Measurements from ENCODE around the gene TMEM184B. TPM values are rescaled to one million over a fixed set of nuclear protein-coding genes. Genes with fewer than 3 reads are reported as not detected.

TMEM184B gene
- total and polyA plus RNA-seq, 10 of the 15 experiments (the other 5 are each of a cell fraction or from before 2014, with no cell fraction given) = 0.56 to 22.4 (median 7.9) TPM

- TF ChIP-seq CTCF (IDR thresholded peaks at IDR 0.05 in 2 of 3, conservative IDR thresholded peaks at IDR 0.05 in 1 of 3; ENCODE audit: control insufficient read depth in 2 of 3, extremely low read depth in 1 of 3, insufficient read depth in 1 of 3, low read depth in 3 of 3, low read length in 3 of 3) (no peak), RELB (IDR thresholded peaks at IDR 0.05; ENCODE audit: low read depth) (no peak), RUNX3 (IDR thresholded peaks at IDR 0.05; ENCODE audit: low read length) (no peak), ZBTB33 (IDR thresholded peaks at IDR 0.05) (no peak)
Observed at GRCh38 chr22:38199826-38200559, 72.8 kb downstream of the TMEM184B start (continued).

- H3K4me2 ChIP-seq (ENCODE audit: control insufficient read depth, insufficient read depth) = no peak overlapping the region
- no TSS peak for BruUV-seq (replicated peaks)
- no peak overlapping the region for H2AFZ ChIP-seq (ENCODE audit: control insufficient read depth, low read depth, low read length)
- ChIA-PET SMC1A (ENCODE audit: uncharacterized antibody, unreplicated experiment) (no interaction called here), POLR2A (interaction anchor here (0.5 kb wide), 1 partner anchor 20 kb away, joined by 4 read pairs; no protein-coding TSS in a partner anchor), CTCF (no interaction called here), RAD21 (ENCODE audit: unreplicated experiment) (no interaction called here)
- WGBS (ENCODE audit: insufficient coverage, insufficient replicate concordance, low lambda C conversion rate, missing lambda C conversion rate) = 86% methylated on average over 19 of the region's 19 CpGs
- H3K79me2 ChIP-seq (ENCODE audit: control insufficient read depth, insufficient read depth, low read length) = no peaks in the 10 kb centered on the region
- FAIRE-seq (no peak), ATAC-seq (no peak), DNase-seq (ENCODE audit: low read depth, low spot score) (no peak)
- H4K20me1 ChIP-seq (ENCODE audit: control insufficient read depth, insufficient read depth) = no peaks in the 10 kb centered on the region
- in situ Hi-C loops (cut with MboI) (no loop called here), intact Hi-C loops (cut with micrococcal nuclease; ENCODE audit: unreplicated experiment) (no loop called here)
- peaks cover 24% of the 10 kb centered on the region for H3K4me1 ChIP-seq (ENCODE audit: control insufficient read depth, insufficient read depth, low read length)
- no peaks in the 10 kb centered on the region for H3K36me3 ChIP-seq (ENCODE audit: control insufficient read depth in 2 of 2, insufficient read depth in 2 of 2, low read length in 1 of 2)
- no peak overlapping the region for H3K9ac ChIP-seq (ENCODE audit: control insufficient read depth, insufficient read depth, low read length)
- no peak overlapping the region for H3K27ac ChIP-seq (ENCODE audit: control insufficient read depth, insufficient read depth)
- H3K27me3 ChIP-seq (replicated peaks in 1 of 2; ENCODE audit: control insufficient read depth in 2 of 2, insufficient read depth in 2 of 2, low read length in 1 of 2) = no peaks in the 10 kb centered on the region
- no peaks in the 10 kb centered on the region for H3K9me3 ChIP-seq (replicated peaks; ENCODE audit: control insufficient read depth, insufficient read depth, low read length)
- no peak overlapping the region for H3K4me3 ChIP-seq
- TF ChIP-seq SMAD5 (IDR thresholded peaks at IDR 0.05; ENCODE audit: low read depth) = no peak
- no peak for TF ChIP-seq NFIC (IDR thresholded peaks at IDR 0.05; ENCODE audit: low read depth, low read length)
- no peak for TF ChIP-seq FOS (IDR thresholded peaks at IDR 0.05; ENCODE audit: borderline replicate concordance, extremely low read depth, insufficient read length)
- TF ChIP-seq ATF7 (IDR thresholded peaks at IDR 0.05; ENCODE audit: low read depth) = no peak
- no peak for TF ChIP-seq DPF2 (IDR thresholded peaks at IDR 0.05)
- no peak for TF ChIP-seq ASH2L (IDR thresholded peaks at IDR 0.05; ENCODE audit: borderline replicate concordance, low read depth)
- no peak for TF ChIP-seq SIN3A (IDR thresholded peaks at IDR 0.05; ENCODE audit: low read depth, low read length)
- TF ChIP-seq JUNB (IDR thresholded peaks at IDR 0.05) = no peak
- no peak for TF ChIP-seq SMARCA5 (IDR thresholded peaks at IDR 0.05)
- TF ChIP-seq IKZF2 (IDR thresholded peaks at IDR 0.05) = no peak
- no peak for TF ChIP-seq TCF3 (IDR thresholded peaks at IDR 0.05; ENCODE audit: borderline replicate concordance, insufficient read depth, low read depth, low read length)
- TF ChIP-seq BCL3 (IDR thresholded peaks at IDR 0.05; ENCODE audit: borderline replicate concordance, insufficient read depth, low read depth, low read length, poor library complexity, severe bottlenecking) = no peak
Observed at GRCh38 chr22:38196791-38197419, 75.9 kb downstream of the TMEM184B start.

All from GM12878 (cell line).